ENCODE measurements around the gene TEPSIN.
A peak's percentile ranks its signal among the peaks of the same experiment; 100 is the strongest.
"Not testable (repeated sequence)": the region's sequence is repeated elsewhere in the genome, so short reads cannot be mapped to it uniquely, and the experiment has no call there.

Gene TEPSIN

DNA sequence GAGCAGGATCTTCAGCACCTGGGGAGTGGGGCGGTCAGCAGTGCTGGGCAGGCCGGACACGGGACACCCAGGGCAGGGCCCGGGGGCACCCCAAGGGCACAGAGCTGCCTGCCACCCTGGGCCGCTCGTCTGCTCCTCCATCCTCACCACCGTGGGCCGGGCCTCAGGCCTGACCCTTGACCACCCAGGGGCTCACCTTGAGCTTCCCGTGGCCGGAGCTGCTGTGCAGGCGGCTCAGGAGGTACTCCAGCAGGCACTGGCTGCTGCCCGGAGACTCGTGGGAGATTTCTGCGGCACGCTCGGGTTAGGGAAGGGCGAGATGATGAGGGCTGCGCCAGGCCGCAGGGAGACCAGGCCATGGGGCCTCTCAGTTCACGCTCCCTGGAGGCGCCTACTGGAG lies 2.1 kb downstream of the TEPSIN start:
- no peak for DNase-seq (ENCODE audit: low spot score)

DNA sequence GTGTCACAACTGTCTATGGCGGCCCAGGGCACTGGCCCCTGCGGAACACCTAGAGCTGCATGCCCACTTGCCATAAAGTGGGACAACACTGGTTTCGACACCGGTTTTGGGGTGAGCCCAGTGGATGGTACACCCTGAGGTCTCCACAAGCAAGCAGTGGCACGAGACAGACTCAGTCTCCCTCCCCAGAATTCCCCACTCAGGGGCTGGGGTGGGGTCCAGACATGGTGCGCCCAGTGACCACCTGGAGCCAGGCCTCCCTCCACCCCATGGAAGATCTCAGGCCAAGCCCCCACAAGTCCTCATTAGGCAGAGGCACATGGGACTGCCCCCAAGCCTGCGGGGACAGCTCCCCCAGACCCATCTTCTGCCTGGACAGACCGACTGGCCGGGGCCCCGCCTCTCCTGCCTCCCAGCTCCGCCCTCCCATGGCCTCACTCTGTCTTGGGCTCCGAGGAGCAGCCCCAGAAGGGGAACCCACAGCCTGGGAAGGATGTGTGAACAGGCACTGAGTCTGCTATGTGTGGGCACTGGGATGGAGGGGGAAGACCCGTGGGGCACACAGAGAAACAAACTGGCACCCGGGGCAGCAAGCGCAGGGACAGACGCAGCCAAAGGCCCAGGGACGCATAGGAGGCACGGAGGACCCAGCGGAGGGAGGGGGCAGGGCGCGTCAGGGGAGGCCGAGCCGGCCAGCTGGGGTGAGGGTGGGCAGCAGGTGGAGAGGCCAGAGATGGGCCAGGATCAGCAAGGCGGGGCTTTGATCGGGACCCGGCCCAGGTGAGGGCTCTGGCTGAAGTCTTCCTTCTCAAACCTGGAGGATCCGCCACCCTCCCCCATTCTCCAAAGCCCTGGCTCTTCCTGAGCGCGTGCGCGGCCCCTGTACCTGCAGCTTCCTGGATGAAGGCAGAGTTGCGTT lies 2.8 kb downstream of the TEPSIN start:
- no peak for DNase-seq (ENCODE audit: low spot score)

DNA sequence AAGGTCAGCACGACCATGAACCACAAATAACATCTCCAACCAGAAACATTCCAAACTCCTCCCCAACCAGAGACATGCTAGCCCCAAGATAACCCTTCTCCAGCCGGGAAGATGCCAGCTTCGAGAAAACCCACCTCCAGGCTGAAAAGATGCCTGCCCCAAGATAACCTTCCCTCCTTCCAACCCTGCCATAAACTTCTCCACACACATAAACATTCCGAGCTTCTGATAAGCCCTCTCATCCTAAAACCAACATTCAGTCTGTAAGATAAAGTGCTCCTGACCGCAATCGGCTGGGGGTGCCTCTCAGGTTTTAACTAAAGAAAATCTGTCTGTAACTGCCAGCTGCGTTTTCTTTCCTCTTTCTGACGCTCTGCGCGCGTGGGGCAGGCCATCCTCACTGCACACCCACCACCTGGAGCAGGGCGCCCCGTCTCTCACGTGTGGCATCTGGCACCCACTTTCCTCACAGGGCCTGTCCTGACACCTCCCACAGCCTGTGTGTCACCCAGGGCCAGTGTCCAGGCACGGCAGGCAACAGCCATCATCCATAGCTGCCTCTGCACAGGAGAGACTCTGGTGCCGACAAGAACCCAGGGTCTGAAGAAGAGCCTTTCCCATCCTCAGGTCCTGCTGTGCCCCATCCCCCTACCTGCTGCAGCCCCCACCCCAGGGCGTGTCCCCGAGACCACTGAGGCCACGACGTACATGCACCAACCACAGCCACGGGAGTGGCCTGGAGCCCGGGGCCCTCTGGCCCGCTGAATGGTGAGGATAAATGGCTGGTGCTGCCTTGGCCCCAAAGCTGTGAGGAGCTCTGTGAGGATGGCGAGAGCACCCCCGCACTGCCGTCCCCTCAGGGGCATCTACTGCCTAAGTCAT lies 3.7 kb downstream of the TEPSIN start:
- DNase-seq (ENCODE audit: low spot score): no peak

DNA sequence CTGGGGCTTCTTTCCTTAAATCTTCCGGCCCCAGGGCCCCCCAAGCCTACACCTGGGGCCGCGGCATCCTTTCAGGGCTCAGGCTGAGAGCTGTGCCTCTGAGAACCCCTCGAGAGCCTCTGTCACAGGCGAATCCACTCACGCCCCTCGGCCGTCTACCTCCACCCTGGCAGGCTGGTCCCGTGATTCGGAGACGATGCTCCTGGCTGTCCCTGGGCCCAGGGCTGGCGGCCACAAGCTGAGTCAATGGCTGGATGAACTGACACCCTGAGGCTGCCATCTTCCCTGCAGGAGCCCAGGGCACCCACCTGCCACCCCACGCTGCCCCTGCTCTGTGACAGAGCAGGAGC lies 4.4 kb downstream of the TEPSIN start:
- DNase-seq (ENCODE audit: low spot score): no peak

DNA sequence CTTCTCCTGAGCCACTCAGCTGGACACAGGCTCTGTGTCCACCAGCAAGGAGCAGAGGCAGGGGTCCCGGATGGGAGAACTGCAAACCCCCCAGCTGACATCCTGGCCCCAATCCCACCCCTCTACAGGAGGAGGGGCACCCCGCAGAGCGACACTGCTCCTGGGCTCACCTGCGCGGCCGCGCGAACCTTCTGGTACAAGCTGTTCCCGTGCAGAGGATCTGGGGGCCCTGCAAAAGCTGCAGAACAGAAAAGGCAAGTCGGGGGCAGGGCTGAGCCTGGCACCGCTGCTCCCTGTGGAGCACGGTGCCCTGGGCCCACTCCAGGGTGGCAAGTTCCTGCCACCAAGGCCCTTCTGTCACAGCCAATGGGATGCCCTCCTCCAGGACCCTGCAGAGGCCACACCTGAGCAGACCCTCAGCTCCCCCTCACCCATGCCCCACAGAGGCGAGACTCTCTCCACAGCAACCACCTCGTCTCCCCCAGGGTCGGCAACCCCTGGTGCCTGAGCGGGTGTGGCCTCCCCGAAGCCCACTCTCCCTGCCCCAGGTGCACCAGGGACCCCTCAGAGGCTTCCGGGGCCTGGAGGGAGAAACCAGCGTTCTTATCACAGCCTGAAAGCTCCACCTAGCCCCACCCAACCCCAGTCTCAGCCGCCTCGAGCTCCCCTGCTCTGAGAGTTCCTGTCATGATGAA lies 4.9 kb downstream of the TEPSIN start:
- DNase-seq (ENCODE audit: low spot score): no peak

DNA sequence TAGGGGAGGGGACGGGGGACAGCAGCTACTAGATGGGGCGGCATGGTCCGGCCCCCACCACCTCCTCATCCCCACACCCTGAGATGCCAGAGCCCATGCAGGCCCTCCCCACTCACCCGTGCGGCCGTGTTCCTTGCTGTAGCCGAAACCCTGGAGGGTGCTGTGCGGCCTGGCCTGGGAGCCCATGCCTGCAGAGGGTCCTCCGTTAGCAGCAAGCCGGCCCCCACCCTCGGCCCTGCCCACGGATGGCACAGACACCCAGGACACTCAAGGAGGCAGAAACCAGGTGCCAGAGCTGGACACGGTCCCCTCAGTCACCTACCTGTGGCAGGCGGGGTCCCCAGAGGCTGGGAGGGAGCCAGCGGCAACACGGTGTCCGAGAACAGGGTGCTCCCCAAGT lies 5.5 kb downstream of the TEPSIN start:
- no peak for DNase-seq (ENCODE audit: low spot score)

DNA sequence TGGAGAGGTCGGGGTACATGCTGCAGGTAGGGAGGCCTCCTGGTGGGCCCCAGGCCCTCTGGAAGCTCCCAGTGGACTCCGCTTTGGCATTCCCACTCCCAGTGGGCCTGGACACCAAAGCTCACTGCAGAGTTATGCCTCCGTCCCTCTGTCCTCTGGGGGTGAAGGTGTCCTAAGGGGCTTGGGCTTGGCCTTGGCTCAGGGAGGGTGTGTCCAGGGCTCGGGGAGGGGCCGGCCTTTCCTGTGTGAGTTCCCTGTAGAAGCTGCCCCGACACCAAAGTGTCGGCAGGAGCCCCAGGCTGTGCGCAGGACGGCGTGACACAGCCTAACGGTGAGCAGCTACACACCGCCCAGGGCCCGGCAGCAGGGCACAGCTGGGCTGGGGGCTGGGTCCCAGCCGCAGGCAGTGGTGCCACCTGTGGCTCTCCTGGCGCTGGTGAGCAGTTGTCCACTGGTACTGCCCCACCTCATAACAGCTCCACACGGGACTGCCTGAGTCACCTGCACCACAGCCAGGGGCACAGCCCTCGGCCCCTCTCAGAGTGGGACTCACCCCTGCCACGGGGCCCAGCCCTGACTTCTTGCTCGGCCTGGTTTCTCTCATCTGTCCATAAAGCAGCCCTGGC lies 6.1 kb downstream of the TEPSIN start:
- no peak for DNase-seq (ENCODE audit: low spot score)

DNA sequence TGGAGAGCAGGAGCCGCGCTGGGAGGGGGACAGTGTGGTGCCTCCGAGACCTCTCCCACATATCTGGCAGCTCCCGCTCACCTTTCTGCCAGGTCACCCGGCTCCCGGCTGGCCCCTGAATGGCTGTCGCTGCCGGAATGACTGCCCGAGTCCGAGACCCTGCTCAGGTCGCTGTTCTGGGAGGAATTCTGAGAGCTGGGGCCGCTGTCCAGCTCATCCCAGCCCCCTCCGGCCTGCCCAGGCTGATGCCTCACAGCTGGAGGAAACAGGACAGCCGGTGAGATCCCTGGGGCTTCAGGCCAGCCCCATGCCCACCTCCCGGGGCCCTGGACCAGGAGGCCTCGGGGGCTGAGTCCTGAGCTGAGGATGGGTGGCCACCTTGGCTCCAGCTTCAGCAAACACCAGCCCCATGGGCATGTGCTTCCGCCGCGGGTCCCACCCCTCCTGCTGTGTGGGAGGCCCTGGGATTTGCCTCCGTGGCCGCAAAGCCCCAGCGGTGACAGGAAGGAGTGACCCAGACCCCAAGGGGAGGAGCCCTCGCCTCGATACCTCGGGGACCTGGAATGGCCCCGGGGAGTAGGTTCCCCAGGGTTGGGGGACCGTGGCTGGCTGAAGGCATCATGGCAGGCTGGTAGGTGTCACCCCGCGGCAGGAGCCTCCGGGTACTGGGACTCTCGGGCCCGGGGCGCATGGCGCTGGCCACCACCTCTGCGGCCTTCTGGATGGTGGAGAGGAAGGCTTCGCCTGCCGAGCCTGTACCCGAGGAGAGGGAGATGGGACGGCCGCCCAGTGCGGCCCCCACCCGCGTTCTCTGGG lies 6.9 kb downstream of the TEPSIN start:
- DNase-seq (ENCODE audit: low spot score): no peak

DNA sequence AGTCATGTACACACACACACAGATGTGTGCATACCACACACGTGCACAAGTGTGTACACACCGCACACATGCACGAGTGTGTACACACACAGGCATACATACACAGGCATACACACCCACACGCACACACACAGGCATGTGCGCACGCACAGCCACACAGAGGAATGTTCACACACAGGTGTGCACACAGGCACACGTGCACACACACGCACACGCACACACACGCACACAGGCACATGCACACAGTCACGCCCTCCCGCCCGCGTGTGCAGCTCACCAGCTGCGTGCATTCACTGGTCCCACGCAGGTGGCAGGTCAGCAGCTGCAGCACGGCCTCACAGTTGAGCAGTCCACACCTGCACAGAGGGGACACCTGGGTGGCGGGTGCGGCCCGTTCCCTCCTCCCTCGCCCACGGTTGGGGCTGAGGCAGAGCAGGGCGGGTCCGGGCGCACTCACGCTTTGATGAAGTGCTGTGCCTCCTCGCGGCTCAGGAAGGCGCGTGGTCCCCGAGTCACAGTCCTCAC lies 7.7 kb downstream of the TEPSIN start:
- DNase-seq (ENCODE audit: low spot score): no peak

DNA sequence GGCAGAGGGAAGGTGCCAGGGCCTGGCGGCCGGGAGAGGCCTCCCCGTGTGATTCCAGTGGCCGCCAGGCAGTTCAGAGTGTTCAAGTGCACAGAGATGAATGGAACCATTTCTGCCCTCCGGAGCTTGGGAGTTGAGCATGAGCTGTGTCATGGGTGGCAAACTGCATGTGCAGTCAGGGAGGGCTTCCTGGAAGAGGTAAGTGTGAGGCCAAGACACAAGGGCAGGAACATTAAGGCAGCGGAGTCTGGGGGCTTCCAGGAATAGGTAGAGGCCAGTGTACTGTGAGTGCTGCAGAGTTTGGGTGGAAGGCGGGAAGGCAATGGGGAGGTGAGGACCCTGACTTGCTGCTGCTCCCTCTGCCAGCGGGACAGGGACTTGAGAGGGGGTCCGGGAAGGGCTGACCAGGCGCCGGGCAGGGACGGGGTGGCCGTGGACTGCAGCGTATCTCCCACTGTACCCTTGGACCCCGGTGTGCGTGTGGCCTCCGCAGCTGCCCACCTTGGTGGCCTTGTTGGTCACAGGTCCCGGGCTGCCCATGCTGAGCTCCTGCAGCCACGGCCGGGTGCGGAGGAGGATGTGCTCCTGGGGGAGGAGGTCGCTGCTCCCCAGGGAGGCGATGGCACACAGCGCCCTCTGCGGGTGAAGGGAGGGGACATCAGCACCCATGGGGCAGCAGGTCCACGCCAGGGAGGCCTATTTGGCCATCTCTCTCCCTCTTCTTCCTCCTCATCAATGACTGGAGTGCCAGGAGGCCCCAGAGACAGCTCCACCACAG lies 8.6 kb downstream of the TEPSIN start:
- no peak for DNase-seq (ENCODE audit: low spot score)

DNA sequence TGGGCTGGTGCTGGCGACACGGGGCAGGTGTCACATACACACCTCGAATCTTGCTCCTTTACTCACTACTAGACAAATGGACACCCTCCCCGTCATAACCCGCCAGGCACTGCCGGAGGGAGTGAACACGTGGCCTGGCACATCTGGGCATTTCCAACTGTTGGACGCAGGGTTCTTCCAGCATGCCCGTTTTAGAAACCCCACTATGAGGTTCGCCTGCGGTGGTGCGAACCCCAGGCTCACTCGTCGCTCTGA lies 9.3 kb downstream of the TEPSIN start:
- DNase-seq (ENCODE audit: low spot score): no peak

DNA sequence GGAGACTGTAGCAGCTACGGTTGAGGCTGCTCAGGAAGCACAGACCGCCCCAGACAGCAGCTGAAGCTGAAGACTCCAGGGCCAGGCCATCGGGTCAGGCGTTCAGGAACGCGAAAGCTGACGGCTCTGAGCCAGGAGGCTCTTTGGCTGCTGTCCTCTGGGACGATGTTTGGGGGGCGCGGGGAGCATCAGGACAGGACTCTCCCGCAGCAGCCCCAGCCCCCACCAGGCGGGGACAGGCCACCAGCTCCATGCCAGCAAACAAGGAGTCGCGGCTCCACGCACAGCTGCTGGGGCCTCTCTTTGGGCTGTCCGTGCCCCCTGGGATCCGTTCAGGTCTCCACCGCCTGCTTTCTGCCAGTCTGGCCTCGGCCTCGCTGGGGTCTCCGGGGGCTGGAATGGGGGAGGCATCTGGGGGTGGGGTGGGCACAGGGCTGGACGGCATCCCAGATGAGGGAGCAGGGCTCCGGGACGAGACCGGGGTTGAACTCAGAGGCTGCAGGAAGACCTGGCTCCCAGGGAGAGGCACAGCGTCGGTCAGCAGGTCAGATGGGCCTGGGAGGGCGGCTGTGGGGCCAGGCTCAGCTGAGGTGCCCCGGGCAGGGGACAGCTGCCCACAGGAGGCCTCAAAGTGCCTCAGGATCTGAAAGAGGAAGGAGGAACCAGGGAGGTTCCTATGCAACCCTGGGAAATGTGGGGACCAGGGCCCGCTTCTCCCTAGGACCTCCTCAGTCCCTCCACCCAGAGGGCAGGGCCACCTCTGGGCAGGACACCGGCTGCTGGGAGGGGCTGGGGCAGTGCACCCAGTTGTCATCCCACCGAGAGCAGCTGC lies 9.8 kb downstream of the TEPSIN start:
- DNase-seq (ENCODE audit: low spot score): no peak

DNA sequence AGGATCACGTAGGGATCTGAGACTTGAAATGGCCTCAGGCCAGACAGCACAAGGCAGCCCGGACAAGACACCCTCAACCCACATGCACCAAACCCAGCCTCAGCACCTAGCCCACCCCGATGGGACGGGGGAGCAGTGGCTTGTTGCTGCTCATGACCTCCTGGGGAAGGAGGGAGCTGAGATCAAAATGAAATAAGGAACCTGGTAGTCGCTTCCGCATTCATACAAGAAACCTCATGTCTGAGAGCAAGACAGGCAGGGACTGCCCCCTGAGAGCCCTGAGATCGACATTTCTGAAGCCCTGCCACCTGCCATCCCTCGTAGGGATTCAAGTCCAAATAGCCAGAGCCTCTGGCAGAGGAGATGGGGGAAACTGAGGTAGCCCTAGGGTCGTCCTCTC lies 10.4 kb downstream of the TEPSIN start:
- no peak for DNase-seq (ENCODE audit: low spot score)

DNA sequence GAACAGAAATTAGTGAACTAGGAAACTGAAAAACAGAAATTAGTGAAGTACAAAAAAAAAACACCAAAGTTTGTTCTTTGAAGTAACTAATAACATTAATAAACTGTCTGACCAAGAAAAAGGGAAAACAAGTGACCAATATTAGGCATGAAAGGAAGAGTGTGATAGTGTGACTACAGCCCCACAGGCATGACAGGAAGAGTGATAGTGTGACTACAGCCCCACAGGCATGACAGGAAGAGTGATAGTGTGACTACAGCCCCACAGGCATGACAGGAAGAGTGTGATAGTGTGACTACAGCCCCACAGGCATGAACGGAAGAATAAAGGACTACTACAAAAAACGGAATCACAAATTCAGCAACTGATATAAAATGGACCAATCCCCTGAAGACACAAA lies 11.2 kb downstream of the TEPSIN start:
- DNase-seq (ENCODE audit: low spot score): not testable (repeated sequence)

DNA sequence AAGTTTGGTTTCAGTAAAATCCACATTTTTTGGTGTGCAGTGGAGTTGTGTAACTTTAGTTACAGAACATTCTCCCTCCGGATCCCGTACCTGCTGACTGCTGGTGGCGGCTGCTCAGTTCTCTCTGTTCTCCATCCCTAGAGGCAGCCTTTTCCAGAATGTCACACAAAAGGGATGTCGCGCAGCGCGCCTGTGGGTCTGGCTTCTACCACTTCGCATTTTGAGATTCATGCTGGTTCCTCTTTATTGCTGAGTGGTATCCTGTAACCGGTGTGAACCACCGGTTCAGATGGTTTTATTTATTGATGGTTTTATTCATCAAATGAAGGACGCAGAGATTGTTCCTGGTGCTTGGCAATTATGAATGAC lies 15.1 kb downstream of the TEPSIN start:
- peak; percentile 28 for DNase-seq (ENCODE audit: low spot score)

DNA sequence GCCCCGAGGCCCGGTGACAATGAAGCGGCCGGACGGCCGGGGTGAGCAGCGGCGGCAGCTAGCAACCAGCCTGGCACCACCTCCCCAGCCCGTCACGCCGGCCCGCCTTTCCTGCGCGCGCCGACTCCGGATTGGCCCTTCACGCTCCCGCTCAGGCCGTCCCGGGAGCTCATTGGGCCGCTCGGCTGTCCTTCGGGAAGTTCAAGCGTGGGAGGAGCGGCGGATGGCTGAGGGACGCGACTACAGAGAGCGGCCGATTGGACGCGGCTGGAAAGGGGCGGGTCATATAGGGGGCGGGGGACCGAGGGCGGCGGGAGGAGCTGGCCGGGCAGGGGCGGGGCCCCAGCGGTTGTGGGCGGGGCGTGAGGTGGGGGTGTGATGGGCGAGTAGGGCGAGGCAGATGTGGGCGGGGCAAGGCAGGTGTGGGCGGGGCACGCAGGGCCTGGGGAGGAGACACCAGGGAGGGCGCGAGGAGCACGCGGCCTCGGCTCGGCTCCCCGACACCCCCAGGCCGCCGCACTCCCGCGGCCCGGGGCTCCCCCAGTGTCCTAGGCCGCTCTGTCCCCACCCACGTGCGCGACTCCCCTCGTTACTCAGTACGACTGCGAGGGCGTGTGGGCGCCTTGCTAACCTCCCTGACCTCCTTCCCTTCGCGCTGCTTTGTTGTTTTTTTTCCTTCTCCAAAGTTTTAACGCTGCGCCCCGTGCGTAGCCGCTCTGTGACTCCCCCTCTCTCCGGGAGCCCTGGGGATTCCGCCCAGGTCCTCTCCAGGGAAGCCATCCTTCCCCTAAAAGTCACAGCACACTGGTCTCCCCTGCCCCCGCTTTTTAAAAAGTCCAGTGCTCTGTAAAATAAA lies 15.7 kb downstream of the TEPSIN start, which contains the start of gene CEP131:
Gene CEP131 (minus strand): TSS at position 60 of the 856 bp plus-strand sequence. CDS start 2,909 bp downstream, outside the sequence.
- DNase-seq (ENCODE audit: low spot score): peak; percentile 98

DNA sequence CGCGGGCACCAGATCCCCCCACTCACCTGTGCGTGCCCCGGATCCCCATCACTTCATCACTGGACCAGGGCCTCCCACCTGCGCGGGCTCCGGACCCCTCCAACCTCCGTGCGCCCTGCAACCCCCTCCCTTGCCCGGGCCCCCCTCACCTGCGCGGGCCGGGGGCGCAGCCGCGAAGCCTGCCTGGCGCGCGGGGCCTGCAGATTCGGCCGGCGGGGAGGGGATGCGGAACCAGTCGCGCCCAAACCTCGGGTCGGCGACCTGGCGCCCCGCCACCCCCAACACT lies 16.3 kb downstream of the TEPSIN start:
- no peak for DNase-seq (ENCODE audit: low spot score)

DNA sequence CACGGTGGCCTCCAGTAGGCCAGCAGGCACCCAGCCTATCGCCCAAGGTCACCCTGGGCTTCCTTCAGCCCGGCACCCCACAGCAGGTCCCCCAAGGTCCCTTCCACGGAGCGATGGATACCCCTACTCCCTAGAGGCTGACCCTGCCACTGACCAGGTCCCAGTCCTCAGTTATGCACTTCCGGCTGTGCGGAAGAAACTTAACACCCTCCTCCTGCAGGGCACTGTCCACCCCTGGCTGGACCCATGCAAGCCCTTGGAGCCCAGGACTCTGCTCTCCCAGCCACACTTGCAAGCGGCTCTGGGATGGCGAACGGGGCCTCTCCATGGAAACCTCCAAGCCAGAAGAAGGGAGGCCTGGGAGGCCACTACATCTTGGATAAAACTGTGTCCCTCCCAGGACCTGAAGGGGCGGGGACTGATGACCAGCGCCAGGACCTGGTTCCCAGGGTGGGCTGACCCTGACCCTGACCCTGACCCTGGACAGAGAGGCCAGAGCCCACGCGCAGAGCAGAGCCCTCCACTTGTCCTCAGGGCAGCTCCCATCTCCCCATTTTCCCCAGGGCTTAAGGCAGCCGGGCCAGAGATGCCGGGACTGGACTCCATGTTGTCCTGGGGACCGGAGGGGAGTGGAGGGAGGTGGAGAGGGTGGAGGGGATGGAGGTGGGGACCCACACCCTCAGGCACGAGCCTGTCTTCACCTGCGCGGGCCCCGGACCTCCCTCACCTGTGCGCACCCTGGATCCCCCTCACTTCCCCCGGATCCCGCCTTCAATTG lies 16.8 kb downstream of the TEPSIN start:
- DNase-seq (ENCODE audit: low spot score): no peak
